Measurements from ENCODE around the gene EGF.

- TF ChIP-seq, protein P1, sequence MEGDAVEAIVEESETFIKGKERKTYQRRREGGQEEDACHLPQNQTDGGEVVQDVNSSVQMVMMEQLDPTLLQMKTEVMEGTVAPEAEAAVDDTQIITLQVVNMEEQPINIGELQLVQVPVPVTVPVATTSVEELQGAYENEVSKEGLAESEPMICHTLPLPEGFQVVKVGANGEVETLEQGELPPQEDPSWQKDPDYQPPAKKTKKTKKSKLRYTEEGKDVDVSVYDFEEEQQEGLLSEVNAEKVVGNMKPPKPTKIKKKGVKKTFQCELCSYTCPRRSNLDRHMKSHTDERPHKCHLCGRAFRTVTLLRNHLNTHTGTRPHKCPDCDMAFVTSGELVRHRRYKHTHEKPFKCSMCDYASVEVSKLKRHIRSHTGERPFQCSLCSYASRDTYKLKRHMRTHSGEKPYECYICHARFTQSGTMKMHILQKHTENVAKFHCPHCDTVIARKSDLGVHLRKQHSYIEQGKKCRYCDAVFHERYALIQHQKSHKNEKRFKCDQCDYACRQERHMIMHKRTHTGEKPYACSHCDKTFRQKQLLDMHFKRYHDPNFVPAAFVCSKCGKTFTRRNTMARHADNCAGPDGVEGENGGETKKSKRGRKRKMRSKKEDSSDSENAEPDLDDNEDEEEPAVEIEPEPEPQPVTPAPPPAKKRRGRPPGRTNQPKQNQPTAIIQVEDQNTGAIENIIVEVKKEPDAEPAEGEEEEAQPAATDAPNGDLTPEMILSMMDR (conservative IDR thresholded peaks at IDR 0.05; ENCODE audit: low read length), result no peak
- TF ChIP-seq EZH2phosphoT487 (IDR thresholded peaks at IDR 0.05; ENCODE audit: borderline replicate concordance, low read depth, low read length), result no peak
Measured at GRCh38 chr4:109872065-109872464, 40.6 kb upstream of the EGF start.

Measured in OCI-LY7 (cell line).